Esophagus squamous epithelium (tissue), 4 donors: ENCODE results near the gene MEIS2.

ENCODE experiments used
- POLR2A ChIP-seq, 4 donors: fragments of 450-650 bp; IDR thresholded peaks; one replicate each; pipeline ENCODE4 v1.6.1; 2017; ENCODE audit warnings: antibody characterized with exemption in 4 of 4, mild to moderate bottlenecking in 4 of 4, moderate library complexity in 3 of 4
- TF ChIP-seq, protein P1 (sequence below), 6 experiments: fragments of 450-650 bp in 4 of 6; fragments of 200-600 bp in 2 of 6; sonication (generic) in 2 of 6; IDR thresholded peaks; one replicate each; pipeline ENCODE4 v1.5.1; 2016 to 2019; ENCODE audit warnings: antibody characterized with exemption in 6 of 6, mild to moderate bottlenecking in 4 of 6, moderate library complexity in 4 of 6

DNA sequence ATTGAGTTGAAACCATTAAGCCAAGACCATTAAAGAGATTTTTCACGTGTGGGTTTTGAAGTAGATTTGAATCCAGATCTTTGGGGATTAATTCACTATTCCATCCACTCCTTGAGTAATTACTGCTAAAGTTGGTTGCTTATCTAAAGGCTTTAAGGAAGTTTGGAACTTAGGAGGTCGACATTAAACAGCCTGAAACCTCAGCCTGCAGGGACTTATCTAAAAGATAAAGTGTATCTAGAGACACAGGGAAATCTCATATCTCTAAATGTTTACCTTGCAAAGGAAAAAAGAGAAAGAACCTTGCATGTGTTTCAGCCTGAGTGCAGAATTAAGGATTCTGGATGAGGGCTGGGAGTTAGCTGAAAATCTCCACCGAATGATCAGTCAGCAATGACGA is 158.6 kb downstream of the MEIS2 start:
- TF ChIP-seq, protein P1, sequence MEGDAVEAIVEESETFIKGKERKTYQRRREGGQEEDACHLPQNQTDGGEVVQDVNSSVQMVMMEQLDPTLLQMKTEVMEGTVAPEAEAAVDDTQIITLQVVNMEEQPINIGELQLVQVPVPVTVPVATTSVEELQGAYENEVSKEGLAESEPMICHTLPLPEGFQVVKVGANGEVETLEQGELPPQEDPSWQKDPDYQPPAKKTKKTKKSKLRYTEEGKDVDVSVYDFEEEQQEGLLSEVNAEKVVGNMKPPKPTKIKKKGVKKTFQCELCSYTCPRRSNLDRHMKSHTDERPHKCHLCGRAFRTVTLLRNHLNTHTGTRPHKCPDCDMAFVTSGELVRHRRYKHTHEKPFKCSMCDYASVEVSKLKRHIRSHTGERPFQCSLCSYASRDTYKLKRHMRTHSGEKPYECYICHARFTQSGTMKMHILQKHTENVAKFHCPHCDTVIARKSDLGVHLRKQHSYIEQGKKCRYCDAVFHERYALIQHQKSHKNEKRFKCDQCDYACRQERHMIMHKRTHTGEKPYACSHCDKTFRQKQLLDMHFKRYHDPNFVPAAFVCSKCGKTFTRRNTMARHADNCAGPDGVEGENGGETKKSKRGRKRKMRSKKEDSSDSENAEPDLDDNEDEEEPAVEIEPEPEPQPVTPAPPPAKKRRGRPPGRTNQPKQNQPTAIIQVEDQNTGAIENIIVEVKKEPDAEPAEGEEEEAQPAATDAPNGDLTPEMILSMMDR (IDR thresholded peaks at IDR 0.05): no peak
- no peak for TF ChIP-seq POLR2A (IDR thresholded peaks at IDR 0.05)
